ENCODE data around the gene OPRM1.
"Not testable (repeated sequence)": the region's sequence is repeated elsewhere in the genome, so short reads cannot be mapped to it uniquely, and the experiment has no call there.

OPRM1 gene

GRCh38 chr6:154039231-154039842 lies at the start of gene OPRM1:
TSS of gene OPRM1 (plus strand) at chr6:154039240. CDS start at chr6:154039545, 305 bp downstream.
- no peak for DNase-seq (ENCODE audit: low read depth)

GRCh38 chr6:153989989-153990388 lies 49.1 kb upstream of the OPRM1 start:
- no peak for DNase-seq (ENCODE audit: low read depth)

GRCh38 chr6:153994004-153994403 lies 45.0 kb upstream of the OPRM1 start:
- no peak for DNase-seq (ENCODE audit: low read depth)

DNA sequence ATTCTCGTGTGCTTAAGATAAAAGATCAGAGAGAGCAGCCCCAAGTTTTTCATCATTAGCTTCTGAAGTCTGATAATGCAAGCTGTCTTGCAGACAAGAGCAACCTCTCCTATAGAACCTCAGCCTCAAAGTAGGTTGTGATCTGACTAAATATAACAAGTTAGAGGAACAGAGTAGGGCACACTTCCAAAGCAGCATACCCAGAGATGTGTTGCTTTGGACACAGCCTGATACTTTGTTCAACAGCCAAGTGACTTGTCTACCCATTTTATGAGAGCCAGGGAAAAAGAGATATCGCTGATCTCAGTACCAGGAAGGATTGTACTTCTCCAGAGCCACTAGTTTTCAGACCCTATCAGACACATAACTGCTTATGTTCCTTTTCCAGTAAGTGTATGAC lies 44.2 kb upstream of the OPRM1 start:
- DNase-seq (ENCODE audit: low read depth) = no peak

GRCh38 chr6:153997221-153997620 lies 41.8 kb upstream of the OPRM1 start:
- DNase-seq (ENCODE audit: low read depth) = no peak

DNA sequence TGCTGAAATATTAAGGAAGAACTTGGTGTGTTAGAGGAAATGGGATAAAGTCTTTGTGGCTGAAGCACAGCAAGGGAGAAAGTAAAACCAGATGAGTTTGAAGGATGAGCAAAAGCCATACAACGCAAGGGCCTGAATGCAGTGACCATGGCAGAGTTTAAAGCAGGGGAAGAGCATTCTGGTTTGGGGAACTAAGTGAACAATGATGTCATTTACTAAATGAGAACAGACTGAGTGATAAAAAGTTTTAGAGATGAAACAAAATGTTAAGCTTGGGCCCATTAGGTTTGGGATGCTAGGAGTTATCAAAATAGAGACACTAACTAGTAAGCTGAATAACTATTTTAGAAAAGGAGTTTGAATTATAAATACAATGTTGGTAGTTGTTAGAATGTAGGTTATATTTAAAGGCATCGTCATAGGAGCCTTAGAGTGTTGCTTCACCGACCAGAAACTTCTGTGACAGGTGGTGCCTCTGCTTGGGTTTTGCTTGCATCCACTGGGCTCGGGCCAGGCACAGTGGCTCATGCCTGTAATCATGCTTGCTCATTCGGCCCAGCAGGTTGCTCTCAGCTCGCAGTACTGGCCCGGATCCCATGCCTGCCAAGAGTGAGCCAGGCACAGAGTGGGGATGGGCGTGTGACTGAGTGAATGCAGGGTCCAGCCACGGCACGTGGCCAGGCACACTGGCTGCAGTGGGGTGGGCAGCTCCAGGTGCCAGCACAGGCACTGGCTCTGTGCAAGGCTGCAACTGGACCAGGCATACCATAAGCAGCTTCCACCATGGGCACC lies 37.4 kb upstream of the OPRM1 start:
- no peak for DNase-seq (ENCODE audit: low read depth)

DNA sequence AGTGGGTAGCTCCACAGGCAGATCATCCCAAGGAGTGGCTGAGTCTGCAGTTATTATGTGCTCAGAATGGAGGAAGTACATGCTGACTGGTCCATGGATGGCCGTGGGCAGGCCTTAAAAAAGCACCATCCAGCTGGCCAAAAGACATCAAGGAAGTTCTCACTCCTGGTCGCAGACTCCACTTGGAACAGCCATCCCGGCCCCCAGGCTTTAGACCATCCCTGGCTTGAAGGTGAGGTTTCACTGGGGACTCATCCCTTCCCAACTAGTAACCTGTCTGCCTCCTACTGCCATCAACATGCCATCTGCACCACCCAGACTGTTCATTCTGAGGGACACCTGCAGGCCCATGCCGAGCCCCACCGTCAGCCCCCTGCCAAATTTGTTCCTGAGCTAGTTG lies 36.1 kb upstream of the OPRM1 start:
- DNase-seq (ENCODE audit: low read depth) = no peak

- no peak for DNase-seq (ENCODE audit: low read depth)
Measured at GRCh38 chr6:154010371-154010770, 28.7 kb upstream of the OPRM1 start.

DNA sequence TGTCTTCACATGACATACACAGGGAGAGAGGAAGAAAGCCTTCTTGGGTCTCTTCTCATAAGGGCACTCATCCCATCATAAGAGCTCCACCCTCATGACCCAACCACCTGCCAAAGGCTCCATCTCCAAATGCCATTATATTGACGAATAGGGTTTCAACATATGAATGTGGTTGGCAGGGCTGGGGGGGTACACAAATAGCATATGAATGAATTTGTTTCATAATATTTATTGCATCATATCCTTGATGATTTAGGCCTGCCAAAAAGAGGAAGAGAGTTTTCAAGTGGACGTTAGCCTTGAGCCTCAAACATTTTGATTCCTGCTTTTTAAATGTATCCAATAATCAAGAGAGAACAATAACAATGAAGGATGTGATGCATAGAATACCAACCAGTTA lies 26.2 kb upstream of the OPRM1 start:
- DNase-seq (ENCODE audit: low read depth) = no peak

DNA sequence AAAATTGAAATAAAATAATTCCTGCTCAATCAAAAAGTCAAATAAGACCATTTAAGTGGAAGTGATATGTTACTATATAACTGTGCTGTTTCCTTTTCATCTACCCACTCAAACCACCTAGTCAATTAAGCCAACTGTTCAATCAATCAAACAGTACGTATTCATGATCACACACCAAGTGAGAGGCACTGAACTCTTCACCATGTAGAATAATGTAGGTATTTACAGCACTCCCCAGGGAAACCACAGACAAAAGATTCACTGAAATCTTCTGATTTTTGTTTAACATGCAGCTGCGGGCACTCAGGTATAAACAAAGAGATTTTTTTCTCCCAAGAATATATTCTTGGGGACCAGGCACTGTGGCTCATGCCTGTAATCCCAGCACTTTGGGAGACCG lies 21.3 kb upstream of the OPRM1 start:
- no peak for DNase-seq (ENCODE audit: low read depth)

- no peak for DNase-seq (ENCODE audit: low read depth)
Measured at GRCh38 chr6:154030646-154031045, 8.4 kb upstream of the OPRM1 start.

- no peak for DNase-seq (ENCODE audit: low read depth)
Measured at GRCh38 chr6:154041001-154041400, 2.0 kb downstream of the OPRM1 start.

GRCh38 chr6:154053141-154053540 lies 14.1 kb downstream of the OPRM1 start:
- no peak for DNase-seq (ENCODE audit: low read depth)

GRCh38 chr6:154056536-154056935 lies 17.5 kb downstream of the OPRM1 start:
- DNase-seq (ENCODE audit: low read depth) = no peak

DNA sequence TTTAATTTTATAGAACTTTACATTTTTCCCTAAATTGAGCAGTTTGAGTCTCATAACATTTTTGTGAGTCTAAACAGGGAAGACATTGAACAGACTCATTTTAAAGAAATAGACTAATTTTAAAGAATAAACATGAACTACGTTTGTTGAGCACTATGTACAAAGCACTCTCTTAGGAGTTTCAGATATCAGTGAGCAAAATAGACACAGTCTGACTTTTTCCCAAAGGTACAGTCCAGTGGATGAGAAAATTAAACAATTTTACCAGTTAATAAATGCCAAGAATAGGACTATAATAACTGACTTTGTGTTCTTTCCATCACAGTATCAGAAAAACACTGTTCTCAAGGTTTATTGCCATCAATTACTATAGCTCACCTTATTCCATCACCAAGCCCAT lies 18.1 kb downstream of the OPRM1 start:
- DNase-seq (ENCODE audit: low read depth) = no peak

DNA sequence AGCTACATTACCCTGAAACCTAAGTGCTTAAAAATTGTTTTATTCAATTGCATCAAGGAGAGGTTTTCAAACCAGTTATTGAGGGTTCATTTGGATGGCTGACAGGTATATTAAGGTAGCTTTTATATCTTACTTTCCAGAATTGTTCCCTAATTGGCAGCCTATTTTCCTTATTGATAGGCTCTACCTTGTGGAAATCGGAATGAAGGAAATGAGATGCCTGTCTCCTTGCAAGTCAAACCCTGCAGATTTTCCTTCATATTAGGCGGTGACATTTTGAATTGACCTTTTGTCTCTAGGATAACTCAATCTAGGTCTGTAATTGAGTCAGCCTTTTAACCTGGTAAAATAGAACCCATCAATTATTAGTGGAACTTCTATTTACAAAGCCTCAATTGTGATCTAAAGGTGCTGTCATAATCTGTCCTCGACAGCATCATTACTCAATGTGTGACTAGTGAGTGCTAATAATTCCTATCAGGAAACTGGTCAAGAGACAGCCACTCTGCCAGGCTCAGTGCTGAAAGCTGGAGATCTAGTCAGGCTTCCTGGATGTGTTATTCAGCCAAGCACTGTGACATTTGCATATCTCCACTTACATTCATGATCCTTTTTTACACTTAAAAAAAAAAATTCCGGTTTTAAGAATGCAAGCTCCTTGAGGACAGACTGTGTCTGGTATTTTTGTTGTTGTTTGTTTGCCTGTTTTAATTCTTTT lies 20.1 kb downstream of the OPRM1 start:
- DNase-seq (ENCODE audit: low read depth) = no peak

- no peak for DNase-seq (ENCODE audit: low read depth)
Measured at GRCh38 chr6:154060076-154060475, 21.0 kb downstream of the OPRM1 start.

DNA sequence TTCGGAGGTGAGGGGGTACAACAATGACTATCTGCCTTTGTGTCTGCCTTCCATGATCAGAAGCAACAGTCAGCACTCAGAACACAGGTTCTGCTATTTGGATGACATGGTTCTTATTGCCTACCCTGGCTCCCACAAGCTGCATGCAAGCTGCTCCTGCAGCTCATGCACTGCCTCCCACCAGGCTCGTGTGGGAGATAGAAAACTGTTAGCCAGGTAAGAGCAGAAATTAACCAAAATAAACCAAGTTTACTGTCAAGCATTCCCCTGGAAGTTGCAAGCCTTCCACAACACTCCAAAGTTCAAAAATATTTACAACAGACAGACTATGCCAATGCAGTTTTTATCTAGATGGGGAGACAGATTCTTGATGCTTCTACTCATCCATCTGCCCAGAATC lies 31.0 kb downstream of the OPRM1 start:
- DNase-seq (ENCODE audit: low read depth) = no peak

DNA sequence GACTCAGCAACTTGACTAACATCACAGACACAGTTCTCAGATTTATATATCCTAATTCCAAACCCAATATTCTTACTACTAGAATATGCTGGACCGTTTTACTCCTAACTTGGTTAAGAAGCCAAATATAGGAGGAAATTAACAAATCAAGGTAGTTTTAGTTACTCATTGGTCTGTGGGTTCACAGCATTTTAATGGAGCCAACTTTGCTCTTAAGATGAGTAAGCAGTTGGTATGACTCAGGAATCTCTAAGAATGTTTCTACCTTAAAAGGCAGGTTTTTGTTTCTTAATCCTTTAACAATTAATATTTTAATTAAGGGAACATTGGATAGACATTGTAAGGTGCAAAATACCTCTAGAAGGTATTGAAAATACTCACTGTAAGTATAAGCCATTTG lies 31.6 kb downstream of the OPRM1 start:
- DNase-seq (ENCODE audit: low read depth) = no peak

DNA sequence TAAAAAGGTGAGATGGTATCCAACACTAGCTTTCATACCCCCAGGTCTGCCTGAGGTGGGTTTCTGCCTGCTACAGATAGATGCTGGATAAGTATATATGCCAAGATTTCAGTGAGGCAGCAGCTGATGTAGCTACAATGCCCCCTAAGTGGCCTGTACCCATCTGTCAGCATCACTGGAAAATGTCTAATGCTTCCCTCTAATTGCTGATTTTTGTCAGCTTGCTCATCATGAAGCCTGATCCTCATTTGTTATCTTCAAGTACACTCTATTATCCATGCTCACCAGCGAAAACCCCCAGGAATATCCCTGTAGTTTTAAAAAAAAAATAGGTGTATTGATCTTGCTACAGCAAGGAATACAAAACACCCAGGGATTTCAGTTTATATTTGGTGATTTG lies 32.2 kb downstream of the OPRM1 start:
- no peak for DNase-seq (ENCODE audit: low read depth)

DNA sequence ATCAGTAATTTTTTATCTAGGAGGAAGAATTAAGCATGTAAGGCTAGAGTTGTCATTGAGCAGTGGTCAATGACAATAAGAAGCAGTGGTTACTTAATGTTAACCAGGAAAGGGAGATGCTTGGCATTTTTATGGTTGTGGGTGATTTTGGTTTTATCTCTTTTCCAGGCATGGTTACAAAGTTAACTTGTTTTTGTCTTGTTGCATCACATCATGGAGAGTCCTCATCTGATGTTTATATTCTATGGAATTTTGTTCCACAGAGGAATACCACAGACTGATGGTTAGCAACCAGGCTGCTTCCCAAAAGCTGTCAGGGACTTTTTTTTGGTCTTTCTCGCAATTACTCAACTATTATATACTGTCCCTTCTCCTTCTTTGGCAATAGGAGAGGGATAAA lies 32.7 kb downstream of the OPRM1 start:
- no peak for DNase-seq (ENCODE audit: low read depth)

- not testable (repeated sequence) for DNase-seq (ENCODE audit: low read depth)
Measured at GRCh38 chr6:154078596-154078995, 39.6 kb downstream of the OPRM1 start.

Measured in GM04504 (cell line).